Measurements from ENCODE around the gene GPR42.
A peak's percentile ranks its signal among the peaks of the same experiment; 100 is the strongest.
"Not testable (repeated sequence)": the region's sequence is repeated elsewhere in the genome, so short reads cannot be mapped to it uniquely, and the experiment has no call there.

The GPR42 gene

GRCh38 chr19:35363711-35364425 lies 7.0 kb upstream of the GPR42 start:
- DNase-seq, result peak; percentile 5

- peak; percentile 8 for DNase-seq
Observed at GRCh38 chr19:35365303-35365702, 5.6 kb upstream of the GPR42 start.

- no peak for DNase-seq
Observed at GRCh38 chr19:35368378-35368777, 2.5 kb upstream of the GPR42 start.

GRCh38 chr19:35369522-35369921 lies 1.3 kb upstream of the GPR42 start:
- DNase-seq, result no peak

DNA sequence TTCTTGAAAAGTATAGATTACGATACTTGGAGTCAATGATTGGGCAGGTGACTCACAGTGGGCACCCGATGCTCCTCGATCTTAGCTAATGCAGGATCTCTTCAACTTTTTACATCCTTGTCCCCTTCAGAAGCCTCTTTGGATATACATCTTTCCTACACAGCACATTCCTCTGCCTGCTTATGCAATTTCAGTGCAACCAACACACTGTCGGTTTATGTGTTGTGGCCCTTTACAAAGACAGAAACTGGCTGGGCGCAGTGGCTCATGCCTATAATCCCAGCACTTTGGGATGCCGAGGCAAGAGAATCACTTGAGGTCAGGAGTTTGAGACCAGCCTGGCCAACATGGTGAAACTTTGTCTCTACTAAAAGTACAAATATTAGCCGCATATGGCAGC lies 2.6 kb downstream of the GPR42 start:
- no peak for DNase-seq

DNA sequence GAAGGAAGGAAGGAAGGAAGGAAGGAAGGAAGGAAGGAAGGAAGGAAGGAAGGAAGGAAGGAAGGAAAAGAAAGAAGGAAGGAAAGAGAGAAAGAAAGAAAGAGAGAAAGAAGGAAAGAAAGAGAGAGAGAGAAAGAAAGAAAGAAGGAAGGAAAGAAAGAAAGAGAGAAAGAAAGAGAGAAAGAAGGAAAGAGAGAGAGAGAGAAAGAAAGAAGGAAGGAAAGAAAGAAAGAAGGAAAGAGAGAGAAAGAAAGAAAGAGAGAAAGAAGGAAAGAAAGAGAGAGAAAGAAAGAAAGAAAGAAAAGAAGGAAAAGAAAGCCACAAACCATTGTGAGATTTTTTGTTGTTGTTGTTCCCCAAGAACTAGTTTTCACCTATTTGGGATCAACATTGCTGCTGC lies 3.2 kb downstream of the GPR42 start:
- not testable (repeated sequence) for DNase-seq

GRCh38 chr19:35375505-35376307 lies 4.8 kb downstream of the GPR42 start:
- no peak for DNase-seq

DNA sequence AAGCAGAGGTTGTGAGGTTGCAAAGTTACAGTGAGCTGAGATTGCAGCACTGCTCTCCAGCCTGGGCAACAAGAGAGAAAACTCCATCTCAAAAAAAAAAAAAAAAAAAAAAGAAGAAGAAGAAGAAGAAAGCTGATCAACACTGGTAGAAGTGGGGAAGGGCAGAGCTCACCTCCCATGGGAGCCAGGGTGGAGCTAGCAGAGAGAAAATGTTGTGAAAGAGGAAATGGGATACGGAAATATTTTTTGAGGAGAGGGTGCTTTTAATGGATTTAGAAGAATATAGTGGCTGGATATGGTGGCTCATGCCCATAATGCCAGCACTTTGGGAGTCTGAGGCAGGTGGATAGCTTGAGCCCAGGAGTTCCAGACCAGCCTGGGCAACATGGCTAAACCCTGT lies 6.8 kb downstream of the GPR42 start:
- DNase-seq, result no peak

DNA sequence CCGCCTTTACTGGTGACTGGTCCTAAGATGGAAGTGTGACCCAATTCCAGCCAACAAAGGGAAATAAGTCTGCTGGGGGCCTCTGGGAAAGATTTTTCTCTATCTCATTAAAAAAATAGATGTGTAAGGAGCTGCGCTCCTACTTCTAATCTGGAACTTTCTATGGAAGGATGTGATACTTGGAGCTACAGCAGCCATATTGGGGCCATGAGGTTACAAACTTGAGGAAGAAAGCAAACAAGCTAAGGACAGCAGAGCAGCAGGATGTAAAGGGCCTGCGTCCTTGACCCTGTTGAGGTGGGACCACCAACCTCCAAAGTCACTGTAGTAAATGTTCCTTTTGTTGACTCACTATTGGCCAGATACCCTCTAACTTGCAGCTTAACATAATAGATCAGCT lies 7.5 kb downstream of the GPR42 start:
- DNase-seq, result no peak

- not testable (repeated sequence) for DNase-seq
Observed at GRCh38 chr19:35379545-35379944, 8.7 kb downstream of the GPR42 start.

- DNase-seq, result no peak
Observed at GRCh38 chr19:35379992-35380391, 9.1 kb downstream of the GPR42 start.

DNA sequence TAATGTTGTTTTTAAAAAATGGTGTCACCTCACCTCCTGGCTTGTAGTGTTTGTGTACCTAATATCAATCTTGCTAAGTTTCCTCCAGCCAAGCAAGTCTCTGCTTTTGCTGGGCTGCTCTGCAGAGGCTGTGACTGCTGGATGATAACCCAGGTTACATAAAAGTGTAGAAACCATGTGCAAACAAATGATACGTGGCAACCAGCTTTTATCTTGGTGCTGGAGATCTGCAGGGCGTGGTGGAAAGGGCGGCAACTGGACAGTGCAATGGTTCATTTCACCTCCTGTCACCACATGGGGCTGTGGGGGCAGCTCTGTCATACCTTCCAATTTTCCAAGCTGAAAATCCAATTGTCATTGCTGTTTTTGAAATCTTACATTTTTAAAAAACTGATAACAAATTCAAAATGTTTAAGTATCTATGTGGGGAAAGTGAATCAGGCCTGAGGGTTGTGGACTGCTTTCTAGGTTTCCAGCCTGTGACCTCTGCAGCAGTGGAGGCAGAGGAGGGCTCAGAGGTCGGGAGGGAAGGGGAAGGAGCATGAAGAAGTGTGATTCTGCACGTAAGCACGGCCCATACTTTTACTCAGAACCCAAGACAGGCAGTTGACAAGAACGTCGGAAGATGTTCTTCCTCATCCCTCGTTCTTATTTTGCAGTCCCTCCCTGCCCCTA lies 9.7 kb downstream of the GPR42 start:
- no peak for DNase-seq

DNA sequence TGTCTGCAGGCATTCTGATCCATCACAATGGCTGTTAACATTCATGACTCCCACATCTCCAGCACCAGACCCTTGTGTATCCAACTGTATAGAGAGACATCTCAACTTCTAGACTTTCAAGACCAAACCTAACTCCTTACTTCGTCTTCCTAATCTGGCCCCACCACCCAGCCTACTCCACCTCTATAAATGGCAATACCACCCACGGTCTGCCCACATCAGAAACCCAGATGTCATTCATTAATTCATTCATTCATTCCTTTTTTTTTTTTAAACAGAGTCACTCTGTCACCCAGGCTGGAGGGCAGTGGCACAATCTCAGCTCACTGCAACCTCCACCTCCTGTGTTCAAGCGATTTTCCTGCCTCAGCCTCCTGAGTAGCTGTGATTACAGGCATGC lies 10.4 kb downstream of the GPR42 start:
- DNase-seq, result no peak

DNA sequence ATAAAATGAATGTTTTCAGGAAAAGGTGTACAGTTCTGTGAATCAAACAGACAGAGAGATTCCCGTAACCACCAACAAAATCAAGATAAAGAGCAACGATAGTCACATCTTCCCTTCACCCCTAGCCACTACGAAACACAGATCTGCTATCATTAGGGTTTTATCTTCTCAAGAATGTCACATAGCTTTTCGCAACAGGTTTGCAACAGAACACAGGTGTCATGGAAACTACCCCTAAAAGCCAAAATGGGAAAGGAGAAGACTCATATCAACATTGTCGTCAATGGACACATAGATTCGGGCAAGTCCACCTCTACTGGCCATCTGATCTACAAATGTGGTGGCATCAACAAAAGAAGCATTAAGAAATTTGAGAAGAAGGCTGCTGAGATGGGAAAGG lies 11.1 kb downstream of the GPR42 start:
- DNase-seq, result no peak

- no peak for DNase-seq
Observed at GRCh38 chr19:35383536-35383935, 12.7 kb downstream of the GPR42 start.

DNA sequence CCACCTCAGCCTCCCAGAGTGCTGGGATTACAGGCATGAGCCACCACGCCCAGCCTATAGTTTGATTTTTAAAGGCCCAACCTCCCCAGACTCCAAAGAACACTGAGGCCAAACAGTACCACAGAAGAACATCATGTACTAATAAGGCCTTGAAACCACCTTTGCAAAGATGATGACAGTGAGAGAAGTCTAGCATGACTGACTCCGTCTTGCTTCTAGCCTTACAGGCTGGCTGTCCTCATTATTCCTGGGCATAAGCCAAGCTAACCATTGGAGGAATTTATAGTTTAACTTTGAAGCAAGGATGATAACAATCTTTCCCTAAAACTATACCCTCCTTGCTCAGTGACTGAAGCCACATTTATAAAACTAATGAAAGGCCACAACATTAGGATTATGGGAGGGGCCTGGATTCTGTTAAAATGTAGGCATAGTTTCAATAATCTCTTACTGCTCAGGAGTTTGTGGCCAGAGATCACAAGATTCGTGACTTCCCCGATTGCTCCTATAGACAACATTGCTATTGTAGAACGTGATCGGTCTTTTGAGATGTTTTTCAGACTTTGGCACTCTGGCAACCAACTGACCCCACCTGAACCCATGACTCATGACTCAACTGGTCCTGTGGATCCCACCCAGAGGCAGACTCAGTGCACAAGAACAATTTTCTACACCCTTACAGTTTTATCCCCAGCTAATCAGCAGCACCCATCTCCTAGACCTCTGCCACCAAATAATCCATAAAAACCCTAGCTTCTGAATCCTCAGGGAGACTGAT lies 17.6 kb downstream of the GPR42 start:
- DNase-seq, result no peak

DNA sequence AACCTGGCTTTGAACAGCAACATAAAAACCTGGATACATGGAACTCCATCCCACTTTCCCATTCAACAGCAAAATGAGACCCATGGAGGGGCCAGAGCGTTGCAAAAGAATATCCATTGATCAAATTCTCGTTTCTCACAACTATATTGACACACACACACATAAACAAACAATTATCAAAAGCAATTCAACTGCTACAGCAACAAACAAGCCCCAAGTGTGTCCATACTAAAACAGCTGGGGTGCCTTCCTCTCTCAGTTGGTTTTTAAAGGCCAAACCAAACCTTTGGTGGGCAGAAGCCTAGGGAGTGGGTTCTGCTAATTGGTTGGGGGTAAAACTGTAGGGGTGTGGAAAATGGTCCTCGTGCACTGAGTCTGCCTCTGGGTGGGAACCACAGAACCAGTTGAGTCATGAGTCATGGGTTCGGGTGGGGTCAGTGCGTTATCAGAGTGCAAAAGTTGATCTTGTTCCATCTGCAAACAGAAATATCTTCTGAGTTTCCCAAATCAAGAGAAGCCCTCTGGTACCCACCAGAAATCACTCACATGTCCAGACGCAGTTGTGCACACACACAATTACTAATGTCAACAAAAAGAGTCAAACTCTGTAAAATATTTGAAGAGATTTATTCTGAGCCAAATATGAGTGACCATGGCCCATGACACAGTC lies 18.5 kb downstream of the GPR42 start:
- no peak for DNase-seq

DNA sequence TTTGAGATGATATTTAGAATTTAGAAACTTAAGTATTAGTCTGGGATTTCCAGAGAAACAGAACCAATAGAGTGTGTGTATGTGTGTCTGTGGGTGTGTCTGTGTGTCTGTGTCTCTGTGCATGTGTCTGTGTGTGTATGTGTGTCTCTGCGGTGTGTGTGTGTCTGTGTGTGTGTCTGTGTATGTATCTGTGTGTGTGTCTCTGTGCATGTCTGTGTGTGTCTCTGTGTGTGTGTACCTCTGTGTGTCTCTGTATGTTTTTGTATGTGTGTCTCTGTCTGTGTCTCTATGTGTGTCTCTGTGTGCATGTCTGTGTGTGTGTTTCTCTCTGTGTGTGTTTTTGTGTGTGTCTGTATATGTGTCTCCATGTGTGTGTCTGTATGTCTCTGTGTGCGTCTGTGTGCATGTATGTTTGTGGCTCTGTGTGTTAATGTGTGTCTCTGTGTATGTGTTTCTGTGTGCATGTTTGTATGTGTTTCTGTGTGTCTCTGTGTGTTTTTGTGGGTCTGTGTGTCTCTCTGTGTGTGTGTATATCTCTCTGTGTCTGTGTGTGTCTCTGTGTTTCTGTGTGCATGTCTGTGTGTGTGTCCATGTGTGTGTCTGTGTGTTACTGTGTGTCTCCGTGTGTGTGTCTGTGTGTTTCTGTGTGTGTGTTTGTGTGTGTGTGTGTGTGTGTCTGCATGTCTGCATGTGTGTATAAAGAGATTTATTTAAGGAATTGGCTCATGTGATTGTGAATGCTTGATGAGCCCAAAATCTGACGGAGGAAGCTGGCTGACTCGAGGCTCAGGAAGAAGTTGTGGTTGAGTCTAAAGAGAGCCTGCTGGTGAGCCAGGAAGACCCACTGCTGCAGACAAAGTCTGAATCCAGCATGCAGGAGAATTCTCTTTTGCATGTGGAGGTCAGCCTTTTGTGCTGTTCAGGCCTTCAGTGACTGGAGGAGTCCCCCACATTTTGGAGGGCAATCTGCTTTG lies 22.2 kb downstream of the GPR42 start:
- no peak for DNase-seq

DNA sequence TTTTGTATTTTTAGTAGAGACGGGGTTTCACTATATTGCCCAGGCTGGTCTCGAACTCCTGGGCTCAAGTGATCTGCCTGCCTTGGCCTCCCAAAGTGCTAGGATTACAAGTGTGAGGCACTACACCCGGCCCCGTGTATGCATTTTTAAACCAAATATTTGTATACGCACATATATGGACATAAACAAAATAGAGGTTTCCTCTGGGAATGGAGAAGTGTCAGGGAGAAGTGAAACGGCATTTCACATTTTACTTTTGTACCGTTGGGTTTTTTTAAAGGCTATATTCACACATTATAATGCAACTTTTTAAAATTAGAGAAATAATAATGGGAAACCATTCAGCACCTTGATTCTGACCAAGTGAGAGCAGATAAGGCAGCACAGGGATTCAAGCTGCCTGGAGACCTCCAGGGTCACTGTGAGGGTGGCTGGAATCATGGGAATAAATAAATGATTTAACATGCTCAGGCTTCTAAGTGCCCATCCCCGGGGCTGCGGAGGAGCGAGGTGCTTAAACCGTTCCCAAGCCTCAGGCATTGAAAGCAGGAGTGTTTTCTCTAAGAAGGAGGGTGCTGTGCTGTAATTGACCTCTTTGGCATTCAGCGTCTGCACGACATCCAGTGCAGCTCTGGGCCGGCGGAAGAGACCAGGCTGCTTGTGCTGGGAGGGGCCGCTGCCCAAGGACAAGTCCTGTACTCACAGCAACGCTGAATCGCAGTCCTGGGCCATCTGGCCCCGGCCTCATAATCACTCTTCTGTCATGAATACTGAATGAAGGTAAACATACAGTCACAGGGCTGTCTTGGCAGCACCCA lies 24.7 kb downstream of the GPR42 start:
- no peak for DNase-seq

DNA sequence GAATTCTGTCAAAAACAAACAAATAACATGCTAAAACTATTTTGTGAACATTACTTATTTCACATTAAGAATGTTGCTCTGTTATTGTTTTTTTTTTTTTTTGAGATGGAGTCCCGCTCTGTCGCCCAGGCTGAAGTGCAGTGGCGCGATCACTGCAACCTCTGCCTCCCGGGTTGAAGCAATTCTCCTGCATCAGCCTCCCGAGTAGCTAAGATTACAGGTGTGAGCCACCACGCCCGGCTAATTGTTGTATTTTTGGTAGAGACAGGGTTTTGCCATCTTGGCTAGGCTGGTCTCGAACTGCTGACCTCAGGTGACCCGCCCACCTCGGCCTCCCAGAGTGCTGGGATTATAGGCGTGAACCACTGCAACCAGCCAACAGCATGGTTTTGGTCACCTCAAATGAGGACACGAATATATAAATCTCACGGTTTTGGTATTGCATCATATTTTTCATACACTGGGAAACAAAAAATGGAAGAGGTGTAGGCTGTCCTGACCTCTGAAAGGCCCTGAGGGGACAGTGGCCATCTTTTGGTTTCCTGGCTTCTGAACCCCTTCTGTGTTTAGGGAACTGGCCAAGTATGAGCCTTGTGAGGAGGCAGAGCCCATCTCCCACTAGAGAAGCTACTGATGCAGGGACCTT lies 25.5 kb downstream of the GPR42 start:
- no peak for DNase-seq
